ENCODE results near the gene LSS. TPM values are rescaled to one million over a fixed set of nuclear protein-coding genes. Genes with fewer than 3 reads are reported as not detected.
"Not testable (repeated sequence)": the region's sequence is repeated elsewhere in the genome, so short reads cannot be mapped to it uniquely, and the experiment has no call there.

LSS gene
- total RNA-seq, 1 experiment from 2014 or later, result 121 TPM

DNA sequence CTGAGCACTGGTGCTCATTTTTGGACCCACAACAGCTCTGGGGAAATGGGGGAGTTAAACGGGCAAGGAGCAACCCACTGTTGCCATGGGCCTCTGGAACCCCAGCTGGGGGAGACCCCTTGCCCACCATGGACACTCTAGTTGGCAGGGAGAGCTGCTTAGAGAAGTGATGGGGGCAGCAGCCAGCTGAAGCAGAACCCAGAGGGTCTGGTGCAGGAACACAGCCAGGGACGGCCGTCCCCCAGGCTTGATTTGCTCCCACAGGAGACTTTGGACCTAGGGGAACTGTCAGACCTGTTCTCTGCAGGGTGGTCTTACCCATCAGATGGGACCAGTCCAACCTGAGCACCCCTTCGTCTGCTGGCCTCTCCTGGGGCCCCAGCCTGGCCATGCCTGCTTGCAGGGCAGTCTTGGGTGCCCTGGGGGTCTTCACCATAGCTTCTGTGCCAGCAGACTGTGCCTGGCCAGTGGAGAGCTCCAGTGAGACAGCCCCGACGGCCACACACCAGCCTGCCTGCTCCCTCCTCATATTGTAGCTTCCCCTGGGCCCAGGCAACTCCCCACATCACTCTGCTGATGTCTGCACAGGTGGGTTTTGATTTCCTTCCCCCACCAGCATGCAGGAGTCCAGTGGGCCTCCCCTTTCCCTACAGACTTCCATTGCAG lies 55.6 kb downstream of the LSS start:
- Mint-ChIP-seq H3K9me3 (ENCODE audit: unreplicated experiment) (peaks cover 18% of the 10 kb centered on the region), H3K4me3 (ENCODE audit: unreplicated experiment) (no peak overlapping the region), H3K27me3 (ENCODE audit: insufficient read depth, unreplicated experiment) (peaks cover 13% of the 10 kb centered on the region), H3K27ac (ENCODE audit: unreplicated experiment) (no peak overlapping the region), H3K36me3 (ENCODE audit: insufficient read depth, unreplicated experiment) (no peaks in the 10 kb centered on the region), H3K4me1 (ENCODE audit: low read depth, unreplicated experiment) (no peaks in the 10 kb centered on the region)
- H3K4me1 ChIP-seq, result no peaks in the 10 kb centered on the region
- no peak overlapping the region for H3K4me3 ChIP-seq (ENCODE audit: low read depth, low read length)
- intact Hi-C loops (cut with micrococcal nuclease; ENCODE audit: unreplicated experiment), result no loop called here
- TF ChIP-seq, protein P1, sequence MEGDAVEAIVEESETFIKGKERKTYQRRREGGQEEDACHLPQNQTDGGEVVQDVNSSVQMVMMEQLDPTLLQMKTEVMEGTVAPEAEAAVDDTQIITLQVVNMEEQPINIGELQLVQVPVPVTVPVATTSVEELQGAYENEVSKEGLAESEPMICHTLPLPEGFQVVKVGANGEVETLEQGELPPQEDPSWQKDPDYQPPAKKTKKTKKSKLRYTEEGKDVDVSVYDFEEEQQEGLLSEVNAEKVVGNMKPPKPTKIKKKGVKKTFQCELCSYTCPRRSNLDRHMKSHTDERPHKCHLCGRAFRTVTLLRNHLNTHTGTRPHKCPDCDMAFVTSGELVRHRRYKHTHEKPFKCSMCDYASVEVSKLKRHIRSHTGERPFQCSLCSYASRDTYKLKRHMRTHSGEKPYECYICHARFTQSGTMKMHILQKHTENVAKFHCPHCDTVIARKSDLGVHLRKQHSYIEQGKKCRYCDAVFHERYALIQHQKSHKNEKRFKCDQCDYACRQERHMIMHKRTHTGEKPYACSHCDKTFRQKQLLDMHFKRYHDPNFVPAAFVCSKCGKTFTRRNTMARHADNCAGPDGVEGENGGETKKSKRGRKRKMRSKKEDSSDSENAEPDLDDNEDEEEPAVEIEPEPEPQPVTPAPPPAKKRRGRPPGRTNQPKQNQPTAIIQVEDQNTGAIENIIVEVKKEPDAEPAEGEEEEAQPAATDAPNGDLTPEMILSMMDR (IDR thresholded peaks at IDR 0.05; ENCODE audit: insufficient read depth in 1 of 2, low read depth in 1 of 2, low read length in 1 of 2, severe bottlenecking in 1 of 2, unreplicated experiment in 1 of 2), result no peak
- no peaks in the 10 kb centered on the region for H3K36me3 ChIP-seq (ENCODE audit: control insufficient read depth, insufficient read depth, low read length)
- POLR2A ChIA-PET, result no interaction called here
- BruUV-seq (replicated peaks), result no TSS peak
- CTCF ChIA-PET, result no interaction called here
- peaks cover 3% of the 10 kb centered on the region; the same call in 1 of the 2 replicates for H3K9me3 ChIP-seq
- no peak for DNase-seq
- no peaks in the 10 kb centered on the region; the same call in 1 of the 2 replicates for H3K27me3 ChIP-seq (replicated peaks; ENCODE audit: control insufficient read depth, insufficient read depth, low read length)

DNA sequence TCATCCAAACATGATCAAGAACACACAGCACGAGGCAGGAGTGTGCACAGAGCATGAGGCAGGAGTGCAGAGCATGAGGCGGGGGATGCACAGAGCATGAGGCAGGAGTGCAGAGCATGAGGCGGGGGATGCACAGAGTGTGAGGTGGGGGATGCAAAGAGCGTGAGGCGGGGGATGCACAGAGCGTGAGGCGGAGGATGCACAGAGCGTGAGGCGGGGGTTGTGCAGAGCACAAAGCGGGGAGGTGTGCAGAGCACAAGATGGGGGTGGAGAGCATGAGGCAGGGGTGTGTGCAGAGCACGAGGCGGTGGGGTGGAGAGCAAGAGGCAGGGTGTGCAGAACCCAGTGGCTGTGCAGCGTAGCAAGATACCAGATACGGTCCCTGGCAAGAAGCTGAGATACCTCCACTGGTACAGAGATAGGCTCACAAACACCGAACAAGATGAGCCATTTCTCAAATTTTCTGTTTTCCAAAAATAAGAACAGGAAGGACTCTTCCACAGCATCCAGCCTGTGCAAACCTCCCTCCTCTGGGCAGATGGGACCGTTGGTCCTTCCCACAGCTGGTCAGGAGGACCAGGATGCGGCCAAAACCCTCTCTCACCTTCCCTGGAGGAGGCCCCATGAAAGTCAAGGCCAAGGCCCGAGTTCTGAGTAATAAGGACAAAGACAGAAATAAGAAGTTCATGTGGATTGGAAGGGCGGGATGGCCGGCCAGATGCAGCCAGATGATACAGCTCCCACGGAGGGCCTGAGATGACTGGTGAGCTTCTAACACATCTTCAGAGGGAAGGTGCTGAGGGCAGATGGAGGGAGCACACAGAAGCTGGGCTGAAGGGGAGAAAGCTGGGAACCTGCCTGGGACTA lies 56.3 kb downstream of the LSS start:
- H3K4me3 Mint-ChIP-seq (ENCODE audit: unreplicated experiment), result no peak overlapping the region
- H3K27me3 ChIP-seq (replicated peaks; ENCODE audit: control insufficient read depth, insufficient read depth, low read length), result no peaks in the 10 kb centered on the region; the same call in 1 of the 2 replicates
- no TSS peak for BruUV-seq (replicated peaks)
- TF ChIP-seq, protein P1 (IDR thresholded peaks at IDR 0.05; ENCODE audit: insufficient read depth in 1 of 2, low read depth in 1 of 2, low read length in 1 of 2, severe bottlenecking in 1 of 2, unreplicated experiment in 1 of 2), result no peak
- H3K9me3 Mint-ChIP-seq (ENCODE audit: unreplicated experiment), result peaks cover 10% of the 10 kb centered on the region
- no peaks in the 10 kb centered on the region for H3K36me3 Mint-ChIP-seq (ENCODE audit: insufficient read depth, unreplicated experiment)
- POLR2A ChIA-PET, result no interaction called here
- intact Hi-C loops (cut with micrococcal nuclease; ENCODE audit: unreplicated experiment), result no loop called here
- no peaks in the 10 kb centered on the region for H3K36me3 ChIP-seq (ENCODE audit: control insufficient read depth, insufficient read depth, low read length)
- no peak for DNase-seq
- no peaks in the 10 kb centered on the region for H3K4me1 Mint-ChIP-seq (ENCODE audit: low read depth, unreplicated experiment)
- CTCF ChIA-PET, result no interaction called here
- H3K27ac Mint-ChIP-seq (ENCODE audit: unreplicated experiment), result no peak overlapping the region
- H3K4me3 ChIP-seq (ENCODE audit: low read depth, low read length), result no peak overlapping the region
- peaks cover 3% of the 10 kb centered on the region; the same call in 1 of the 2 replicates for H3K9me3 ChIP-seq
- no peaks in the 10 kb centered on the region for H3K4me1 ChIP-seq
- peaks cover 13% of the 10 kb centered on the region for H3K27me3 Mint-ChIP-seq (ENCODE audit: insufficient read depth, unreplicated experiment)

DNA sequence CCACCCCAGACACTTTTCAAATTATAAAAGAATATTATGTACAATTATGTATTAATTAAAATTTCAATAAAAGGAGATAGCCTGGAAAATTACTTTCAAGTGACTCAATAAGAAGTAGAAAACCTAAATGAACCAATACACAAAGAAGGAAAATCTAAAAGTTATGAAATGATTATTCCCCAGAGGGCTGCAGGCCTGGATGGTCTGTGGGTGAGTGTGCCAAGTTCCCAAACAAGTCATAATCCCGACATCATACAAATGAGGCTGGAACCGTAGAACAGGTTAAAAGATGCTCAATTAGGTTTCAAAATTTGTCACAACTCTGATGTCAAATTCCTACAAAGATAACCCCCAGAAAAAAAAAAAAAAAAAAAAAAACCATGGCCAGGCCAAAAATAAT lies 57.0 kb downstream of the LSS start:
- ChIA-PET POLR2A (no interaction called here), CTCF (no interaction called here)
- Histone ChIP-seq H3K9me3 (peaks cover 3% of the 10 kb centered on the region; the same call in 1 of the 2 replicates), H3K4me3 (ENCODE audit: low read depth, low read length) (no peak overlapping the region), H3K27me3 (replicated peaks; ENCODE audit: control insufficient read depth, insufficient read depth, low read length) (no peaks in the 10 kb centered on the region; the same call in 1 of the 2 replicates), H3K36me3 (ENCODE audit: control insufficient read depth, insufficient read depth, low read length) (no peaks in the 10 kb centered on the region), H3K4me1 (no peaks in the 10 kb centered on the region)
- H3K36me3 Mint-ChIP-seq (ENCODE audit: insufficient read depth, unreplicated experiment), result no peaks in the 10 kb centered on the region
- H3K9me3 Mint-ChIP-seq (ENCODE audit: unreplicated experiment), result peaks cover 4% of the 10 kb centered on the region
- BruUV-seq (replicated peaks), result no TSS peak
- H3K4me3 Mint-ChIP-seq (ENCODE audit: unreplicated experiment), result no peak overlapping the region
- H3K27ac Mint-ChIP-seq (ENCODE audit: unreplicated experiment), result no peak overlapping the region
- H3K4me1 Mint-ChIP-seq (ENCODE audit: low read depth, unreplicated experiment), result no peaks in the 10 kb centered on the region
- DNase-seq, result no peak
- intact Hi-C loops (cut with micrococcal nuclease; ENCODE audit: unreplicated experiment), result no loop called here
- TF ChIP-seq, protein P1 (IDR thresholded peaks at IDR 0.05; ENCODE audit: insufficient read depth in 1 of 2, low read depth in 1 of 2, low read length in 1 of 2, severe bottlenecking in 1 of 2, unreplicated experiment in 1 of 2), result no peak
- peaks cover 13% of the 10 kb centered on the region for H3K27me3 Mint-ChIP-seq (ENCODE audit: insufficient read depth, unreplicated experiment)

- H3K4me1 Mint-ChIP-seq (ENCODE audit: low read depth, unreplicated experiment); DNase-seq; BruUV-seq (replicated peaks); H3K9me3 Mint-ChIP-seq (ENCODE audit: unreplicated experiment); H3K4me1 ChIP-seq; POLR2A ChIA-PET; H3K4me3 ChIP-seq (ENCODE audit: low read depth, low read length); H3K27me3 Mint-ChIP-seq (ENCODE audit: insufficient read depth, unreplicated experiment); H3K36me3 Mint-ChIP-seq (ENCODE audit: insufficient read depth, unreplicated experiment); H3K9me3 ChIP-seq; H3K27ac Mint-ChIP-seq (ENCODE audit: unreplicated experiment); H3K4me3 Mint-ChIP-seq (ENCODE audit: unreplicated experiment); intact Hi-C loops (cut with micrococcal nuclease; ENCODE audit: unreplicated experiment); CTCF ChIA-PET; H3K27me3 ChIP-seq (replicated peaks; ENCODE audit: control insufficient read depth, insufficient read depth, low read length); H3K36me3 ChIP-seq (ENCODE audit: control insufficient read depth, insufficient read depth, low read length): not testable (repeated sequence)
Observed at GRCh38 chr21:46170436-46171193, 58.0 kb downstream of the LSS start.
